AG09309 (cell line): ENCODE data around the gene NFIB.

Experiments
- DNase-seq: peaks from one replicate; pipeline ENCODE4 v3.0.0-alpha.2; 2010; ENCODE audit warnings: low read depth
- H3K4me3 ChIP-seq: 2 replicates; pipeline ENCODE4 v1.5.1; 2011; ENCODE audit warnings: mild to moderate bottlenecking, low read depth, low read length, moderate library complexity; ENCODE audit not compliant: control insufficient read depth
- TF ChIP-seq, protein P1 (sequence below): IDR thresholded peaks from 2 replicates; pipeline ENCODE4 v1.5.1; 2011; ENCODE audit warnings: mild to moderate bottlenecking, low read depth, low read length, inconsistent platforms; ENCODE audit not compliant: insufficient read depth, control insufficient read depth; ENCODE audit errors: missing control alignments

The NFIB gene

DNA sequence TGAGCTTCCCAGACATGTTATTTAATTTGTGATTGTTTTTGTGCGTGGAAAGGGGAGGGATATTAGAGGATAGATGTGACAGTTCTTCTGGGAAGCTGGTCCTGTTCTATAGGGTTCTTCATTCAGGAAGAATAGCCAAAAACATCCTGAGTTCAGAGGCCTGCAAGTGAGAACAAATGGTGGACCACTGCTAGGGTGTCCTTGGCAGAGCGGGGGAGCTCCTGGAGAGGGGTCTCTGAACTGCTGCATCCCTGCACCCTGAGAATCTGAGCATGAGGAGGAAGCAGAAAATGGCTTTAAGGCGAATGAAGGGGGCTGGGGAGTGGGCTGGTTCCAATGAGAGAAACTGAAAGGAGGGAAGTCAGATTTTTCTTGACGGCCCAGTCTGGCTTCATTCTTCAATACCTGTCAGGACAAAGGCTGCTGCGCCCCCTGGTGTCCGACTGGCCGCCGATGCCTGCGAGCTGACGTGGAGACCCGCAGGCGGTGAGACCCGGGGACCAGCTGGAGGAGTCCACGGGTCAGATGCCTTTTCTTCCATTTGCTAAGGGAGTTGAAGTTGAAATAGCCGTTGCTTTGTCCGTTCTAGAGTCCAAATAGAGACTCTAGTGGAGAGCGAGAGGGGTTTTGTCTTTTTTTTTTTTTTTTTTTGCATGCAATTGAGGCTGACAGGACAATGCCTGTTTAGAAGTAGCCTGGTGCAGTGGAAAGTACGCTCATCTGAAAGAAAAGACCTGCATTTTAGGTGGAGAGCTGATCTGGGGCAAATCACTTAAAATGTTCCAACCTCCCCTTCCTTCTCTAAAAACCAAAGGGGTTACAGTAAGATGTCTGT lies 39.5 kb upstream of the NFIB start:
- no peak overlapping the region for H3K4me3 ChIP-seq
- peak; percentile 14 for DNase-seq
- TF ChIP-seq, protein P1, sequence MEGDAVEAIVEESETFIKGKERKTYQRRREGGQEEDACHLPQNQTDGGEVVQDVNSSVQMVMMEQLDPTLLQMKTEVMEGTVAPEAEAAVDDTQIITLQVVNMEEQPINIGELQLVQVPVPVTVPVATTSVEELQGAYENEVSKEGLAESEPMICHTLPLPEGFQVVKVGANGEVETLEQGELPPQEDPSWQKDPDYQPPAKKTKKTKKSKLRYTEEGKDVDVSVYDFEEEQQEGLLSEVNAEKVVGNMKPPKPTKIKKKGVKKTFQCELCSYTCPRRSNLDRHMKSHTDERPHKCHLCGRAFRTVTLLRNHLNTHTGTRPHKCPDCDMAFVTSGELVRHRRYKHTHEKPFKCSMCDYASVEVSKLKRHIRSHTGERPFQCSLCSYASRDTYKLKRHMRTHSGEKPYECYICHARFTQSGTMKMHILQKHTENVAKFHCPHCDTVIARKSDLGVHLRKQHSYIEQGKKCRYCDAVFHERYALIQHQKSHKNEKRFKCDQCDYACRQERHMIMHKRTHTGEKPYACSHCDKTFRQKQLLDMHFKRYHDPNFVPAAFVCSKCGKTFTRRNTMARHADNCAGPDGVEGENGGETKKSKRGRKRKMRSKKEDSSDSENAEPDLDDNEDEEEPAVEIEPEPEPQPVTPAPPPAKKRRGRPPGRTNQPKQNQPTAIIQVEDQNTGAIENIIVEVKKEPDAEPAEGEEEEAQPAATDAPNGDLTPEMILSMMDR = peak; percentile 88

DNA sequence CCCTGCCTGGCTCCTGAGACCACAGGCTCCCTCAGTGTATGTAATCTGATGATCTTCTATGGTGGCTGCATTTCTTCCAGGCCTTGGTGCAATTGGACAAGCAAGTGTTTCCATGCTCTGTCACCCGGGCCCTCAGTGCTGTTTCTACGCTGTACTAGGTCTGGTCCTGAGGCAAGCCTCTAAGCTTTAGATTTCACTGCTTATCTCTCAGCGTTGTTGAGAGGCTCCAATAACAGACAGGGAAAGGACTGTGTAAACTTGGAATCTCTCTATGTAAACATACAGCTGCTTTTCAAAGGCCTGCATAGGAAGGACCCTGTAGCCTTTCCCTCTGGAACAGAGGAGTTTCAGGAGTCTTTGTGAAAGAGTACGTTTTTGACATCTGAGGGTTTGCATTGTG lies 38.6 kb upstream of the NFIB start:
- DNase-seq = no peak
- TF ChIP-seq, protein P1 = no peak
- no peak overlapping the region for H3K4me3 ChIP-seq

DNA sequence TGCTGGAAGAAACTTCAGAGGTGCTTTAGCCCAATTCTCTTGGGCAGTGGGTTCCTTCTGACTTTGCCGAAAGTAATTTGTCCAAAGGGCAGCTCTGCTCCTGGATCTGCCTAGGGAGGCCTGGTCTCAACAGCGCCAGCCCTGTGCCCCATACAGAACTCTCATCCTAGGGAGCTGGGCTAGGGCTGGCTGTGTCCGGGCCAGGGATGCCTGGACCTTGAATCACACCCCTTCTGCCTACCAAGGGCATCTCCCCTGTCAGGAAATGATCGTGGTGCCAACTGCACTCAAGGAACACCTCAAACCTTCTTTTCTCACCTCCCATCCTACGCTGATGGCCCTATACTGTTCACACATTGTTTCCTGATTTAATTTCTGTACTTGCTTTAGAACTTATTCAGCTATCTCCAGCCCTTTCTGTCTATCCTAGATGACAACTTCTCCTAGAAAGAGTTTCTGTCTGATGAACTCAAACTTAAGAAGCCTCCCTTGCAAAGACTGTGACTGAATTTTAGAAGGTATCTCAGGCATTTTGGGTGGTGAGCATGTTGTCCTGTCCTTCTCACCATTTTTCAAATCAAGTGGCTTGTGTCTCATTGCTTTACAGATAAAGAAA lies 37.4 kb upstream of the NFIB start:
- H3K4me3 ChIP-seq = no peak overlapping the region
- no peak for DNase-seq
- TF ChIP-seq, protein P1 = no peak

DNA sequence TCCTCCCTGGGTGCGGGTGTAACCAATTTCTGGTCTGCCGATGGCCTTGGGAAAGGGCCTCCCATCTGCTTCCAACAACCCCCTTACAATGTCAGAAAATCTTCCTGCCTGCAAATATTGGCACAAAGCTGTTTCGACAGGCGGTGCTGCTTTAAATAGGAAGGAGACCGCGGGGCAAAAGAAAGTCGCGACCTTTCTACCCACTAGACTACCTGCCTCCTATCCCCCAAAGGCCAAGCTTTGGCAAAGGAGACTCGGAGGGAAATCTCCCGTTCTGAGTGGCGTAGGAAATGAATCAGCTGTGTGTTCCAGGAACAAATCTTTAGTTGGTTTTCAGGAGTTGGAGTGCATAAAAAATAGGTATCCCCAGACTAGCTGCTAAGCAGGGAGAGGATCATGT lies 36.8 kb upstream of the NFIB start:
- no peak for DNase-seq
- H3K4me3 ChIP-seq = no peak overlapping the region
- TF ChIP-seq, protein P1 = no peak

- DNase-seq = no peak
- H3K4me3 ChIP-seq = no peak overlapping the region
- TF ChIP-seq, protein P1 = no peak
These were observed 36.4 kb upstream of the NFIB start for GRCh38 chr9:14350349-14350728.

DNA sequence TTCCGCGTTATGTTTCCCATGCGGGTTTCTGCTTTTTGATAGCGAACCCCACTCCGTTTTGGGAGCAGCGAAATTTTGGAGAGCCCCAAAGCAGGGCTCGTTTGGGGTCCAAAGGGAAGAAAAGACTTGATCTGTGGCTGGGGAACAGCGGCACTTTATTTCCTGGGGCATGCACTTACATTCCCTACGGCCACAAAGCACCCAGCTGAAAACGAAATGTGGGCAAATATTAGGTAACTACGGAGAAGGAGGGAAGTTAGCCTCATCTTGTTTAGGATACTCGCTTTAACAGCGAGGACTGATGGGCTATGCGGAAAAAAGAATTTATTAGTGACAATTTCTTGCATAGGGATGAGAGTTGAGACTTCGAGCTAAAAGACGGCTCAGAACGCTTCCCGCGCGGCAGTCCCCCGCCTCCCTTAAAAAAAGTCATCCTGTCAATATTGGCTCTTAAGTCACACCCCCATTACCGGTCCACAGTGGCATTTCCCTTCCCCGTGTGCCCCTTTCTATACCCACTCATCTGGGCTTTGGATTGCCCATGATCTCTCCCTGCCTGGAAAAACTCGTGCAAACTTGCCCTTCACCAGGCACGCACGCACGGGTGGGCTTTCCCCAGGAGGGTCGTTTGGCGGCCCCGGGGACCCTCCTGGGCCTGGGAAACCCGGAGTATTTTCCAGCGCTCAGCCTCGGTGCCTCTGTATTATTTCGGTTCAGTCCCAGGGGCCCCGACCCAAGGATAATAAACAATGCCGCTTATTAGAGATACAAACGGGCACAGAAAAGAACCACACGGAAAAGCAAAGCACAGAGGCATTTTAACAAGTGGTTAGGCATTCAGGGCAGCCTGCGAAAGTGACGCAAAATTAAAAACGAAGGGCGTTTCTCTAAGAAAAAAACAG lies 35.8 kb upstream of the NFIB start:
- TF ChIP-seq, protein P1 = no peak
- no peak overlapping the region for H3K4me3 ChIP-seq
- no peak for DNase-seq
